OCI-LY1 (cell line): ENCODE results near the gene PIP.

ENCODE experiments used
- CTCF ChIP-seq: fragments of 200-600 bp; sonication (generic), shearing (Covaris generic); IDR thresholded peaks from 2 replicates; pipeline ENCODE4 v1.5.1; 2017; ENCODE audit warnings: mild to moderate bottlenecking, antibody characterized with exemption, low read length, moderate library complexity, mixed read lengths
- EZH2 ChIP-seq: fragments of 200-600 bp; sonication (generic), shearing (Covaris generic); IDR thresholded peaks from 2 replicates; pipeline ENCODE4 v1.8.0; 2017; ENCODE audit warnings: borderline replicate concordance, mixed run types, mild to moderate bottlenecking, antibody characterized with exemption, low read length, moderate library complexity, mixed read lengths

GRCh38 chr7:143131781-143132180 lies at the start of gene PIP:
- TF ChIP-seq CTCF (no peak), EZH2 (no peak)
